PC-9 (cell line): ENCODE results near the gene PPM1N. TPM values are rescaled to one million over a fixed set of nuclear protein-coding genes. Genes with fewer than 3 reads are reported as not detected.

ENCODE experiments used
- BruUV-seq: library from RNA; stranded (reverse); fragments of 400-500 nt; replicated peaks from 2 replicates; lab custom pipeline; 2021; lab: Mats Ljungman, UMichigan
- CTCF ChIA-PET: fragments of 300-600 bp; sonication (Branson Sonifier 250); formaldehyde crosslinking; loops from one replicate; lab custom pipeline; 2022; ENCODE audit warnings: antibody characterized with exemption; lab: Charles Lee
- POLR2A ChIA-PET: fragments of 300-600 bp; sonication (Branson Sonifier 250); formaldehyde crosslinking; loops from one replicate; lab custom pipeline; 2022; ENCODE audit warnings: antibody characterized with exemption; ENCODE audit not compliant: unreplicated experiment; lab: Charles Lee
- DNase-seq, 2 experiments: peaks; one replicate each; pipeline versions ENCODE4 v3.0.0 to v3.0.0-alpha.2; 2015 to 2022; ENCODE audit warnings: mixed read lengths in 1 of 2
- H2AFZ ChIP-seq: fragments of 200-600 bp; sonication (generic); 2 replicates; pipeline ENCODE4 v1.8.1; 2017; ENCODE audit warnings: antibody characterized with exemption
- H3F3A ChIP-seq: fragments of 200-600 bp; sonication (generic); 2 replicates; pipeline ENCODE4 v1.8.1; 2017; ENCODE audit warnings: antibody characterized with exemption, mild to moderate bottlenecking, low read depth; ENCODE audit not compliant: insufficient read depth
- H3K27ac ChIP-seq: fragments of 200-600 bp; sonication (generic); 2 replicates; pipeline ENCODE4 v1.6.1; 2016; ENCODE audit warnings: mixed run types
- H3K27me3 ChIP-seq: fragments of 200-600 bp; sonication (generic); 2 replicates; pipeline ENCODE4 v1.6.1; 2016; ENCODE audit warnings: low read depth, mixed run types; ENCODE audit not compliant: insufficient read depth
- H3K36me3 ChIP-seq: fragments of 200-600 bp; sonication (generic); 2 replicates; pipeline ENCODE4 v1.6.1; 2016; ENCODE audit warnings: low read depth, mixed run types
- H3K4me1 ChIP-seq: fragments of 200-600 bp; sonication (generic); replicated peaks from 2 replicates; pipeline ENCODE4 v1.6.1; 2016; ENCODE audit warnings: mixed run types; ENCODE audit not compliant: insufficient read depth
- H3K4me2 ChIP-seq: fragments of 200-600 bp; sonication (generic); 2 replicates; pipeline ENCODE4 v1.6.1; 2017; ENCODE audit warnings: mixed run types
- H3K4me3 ChIP-seq: fragments of 200-600 bp; sonication (generic); 2 replicates; pipeline ENCODE4 v1.6.1; 2016; ENCODE audit warnings: mixed run types
- H3K79me2 ChIP-seq: fragments of 200-600 bp; sonication (generic); 2 replicates; pipeline ENCODE4 v1.6.1; 2017; ENCODE audit warnings: low read depth, mixed run types
- H3K9me2 ChIP-seq: fragments of 200-600 bp; sonication (generic); 2 replicates; pipeline ENCODE4 v1.8.1; 2017; ENCODE audit warnings: mild to moderate bottlenecking; ENCODE audit not compliant: insufficient read depth
- H3K9me3 ChIP-seq: fragments of 200-600 bp; sonication (generic); 2 replicates; pipeline ENCODE4 v1.8.1; 2016; ENCODE audit warnings: low read depth; ENCODE audit not compliant: insufficient read depth
- H4K20me1 ChIP-seq: fragments of 200-600 bp; sonication (generic); 2 replicates; pipeline ENCODE4 v1.8.1; 2017; ENCODE audit not compliant: insufficient read depth
- CTCF ChIP-seq: fragments of 200-600 bp; sonication (generic); conservative IDR thresholded peaks from 2 replicates; pipeline ENCODE4 v1.6.1; 2017; ENCODE audit warnings: mixed run types, antibody characterized with exemption, mild to moderate bottlenecking, moderate library complexity
- EZH2 ChIP-seq: fragments of 200-600 bp; sonication (generic); IDR thresholded peaks from 2 replicates; pipeline ENCODE4 v1.8.0; 2017; ENCODE audit warnings: antibody characterized with exemption, low read depth
- intact Hi-C: fragments of 100-400 bp; cut with micrococcal nuclease; formaldehyde crosslinking; loops from one replicate; pipeline ENCODE4 v1.10.0; 2022; ENCODE audit not compliant: unreplicated experiment
- total RNA-seq: library from RNA; stranded (reverse); gene quantifications from 2 replicates; pipeline ENCODE4 v1.2.3, GENCODE V29; 2021

PPM1N gene
- total RNA-seq, 1 experiment from 2014 or later = 5.0 TPM

- CTCF ChIA-PET = no interaction called here
Observed at GRCh38 chr19:45523642-45524256, 25.5 kb downstream of the PPM1N start.

GRCh38 chr19:45524575-45525129 lies 26.4 kb downstream of the PPM1N start:
- Histone ChIP-seq H2AFZ (no peak overlapping the region), H3K79me2 (no peaks in the 10 kb centered on the region), H3K4me3 (no peak overlapping the region), H3K27me3 (no peaks in the 10 kb centered on the region), H4K20me1 (no peaks in the 10 kb centered on the region), H3K27ac (no peak overlapping the region), H3K4me2 (no peak overlapping the region), H3K4me1 (peaks cover 41% of the 10 kb centered on the region), H3F3A (peaks cover 88% of the 10 kb centered on the region), H3K9me2 (no peaks in the 10 kb centered on the region), H3K36me3 (peaks cover 23% of the 10 kb centered on the region), H3K9me3 (no peaks in the 10 kb centered on the region)
- DNase-seq = no peak
- ChIA-PET POLR2A (no interaction called here), CTCF (interaction anchor here (0.6 kb wide), 1 partner anchor 113 kb away, joined by 4 read pairs; no protein-coding TSS in a partner anchor)
- intact Hi-C loops = loop anchor here (5.0 kb wide), 2 partner anchors 58 to 168 kb away; partner anchors contain the start of genes OPA3, QPCTL and SNRPD2
- BruUV-seq = no TSS peak
- TF ChIP-seq EZH2 (no peak), CTCF (no peak)

More at GRCh38 chr19:45523642-45524256, 25.5 kb downstream of the PPM1N start:
- peak; percentile 75 to 81 for DNase-seq
- Histone ChIP-seq H3K4me3 (no peak overlapping the region), H3K79me2 (no peaks in the 10 kb centered on the region), H3K4me2 (no peak overlapping the region), H4K20me1 (no peaks in the 10 kb centered on the region), H3K4me1 (peaks cover 36% of the 10 kb centered on the region), H3K27me3 (no peaks in the 10 kb centered on the region), H3K36me3 (peaks cover 23% of the 10 kb centered on the region), H3K9me3 (no peaks in the 10 kb centered on the region), H3K27ac (peak overlapping the region; percentile 17; the same call in 1 of the 2 replicates), H2AFZ (no peak overlapping the region), H3K9me2 (no peaks in the 10 kb centered on the region), H3F3A (peaks cover 86% of the 10 kb centered on the region)
- intact Hi-C loops = loop anchor here (1.0 to 2.0 kb wide), 3 partner anchors 47 to 157 kb away; no protein-coding TSS in a partner anchor
- BruUV-seq = no TSS peak
- POLR2A ChIA-PET = no interaction called here
- no peak for TF ChIP-seq EZH2
- TF ChIP-seq CTCF = peak; percentile 98

- peak; percentile 57 to 72 for DNase-seq
- no peaks in the 10 kb centered on the region for H4K20me1 ChIP-seq
- H3K9me3 ChIP-seq = peaks cover 2% of the 10 kb centered on the region; the same call in 1 of the 2 replicates
- no peaks in the 10 kb centered on the region for H3K79me2 ChIP-seq
- no peak overlapping the region for H3K4me2 ChIP-seq
- H3K4me3 ChIP-seq = no peak overlapping the region
- intact Hi-C loops = loop anchor here (5.0 kb wide), 2 partner anchors 56 to 166 kb away; partner anchors contain the start of genes OPA3, QPCTL and SNRPD2
- no peak overlapping the region for H2AFZ ChIP-seq
- H3K9me2 ChIP-seq = no peaks in the 10 kb centered on the region
- peaks cover 76% of the 10 kb centered on the region for H3F3A ChIP-seq
- H3K27me3 ChIP-seq = no peaks in the 10 kb centered on the region
- TF ChIP-seq EZH2 = no peak
- TF ChIP-seq CTCF = no peak
- TSS peak; percentile 11 for BruUV-seq
- no peak overlapping the region for H3K27ac ChIP-seq
- H3K4me1 ChIP-seq = peaks cover 36% of the 10 kb centered on the region
- POLR2A ChIA-PET = no interaction called here
- H3K36me3 ChIP-seq = peaks cover 16% of the 10 kb centered on the region; the same call in 1 of the 2 replicates
- CTCF ChIA-PET = interaction anchor here (0.6 kb wide), 2 partner anchors 78 to 113 kb away, joined by 3 to 12 read pairs; partner anchors contain the start of gene EML2
Observed at GRCh38 chr19:45526143-45526542, 27.9 kb downstream of the PPM1N start.
